ENCODE data around the gene PIGO.
A peak's percentile ranks its signal among the peaks of the same experiment; 100 is the strongest.

Gene PIGO

DNA sequence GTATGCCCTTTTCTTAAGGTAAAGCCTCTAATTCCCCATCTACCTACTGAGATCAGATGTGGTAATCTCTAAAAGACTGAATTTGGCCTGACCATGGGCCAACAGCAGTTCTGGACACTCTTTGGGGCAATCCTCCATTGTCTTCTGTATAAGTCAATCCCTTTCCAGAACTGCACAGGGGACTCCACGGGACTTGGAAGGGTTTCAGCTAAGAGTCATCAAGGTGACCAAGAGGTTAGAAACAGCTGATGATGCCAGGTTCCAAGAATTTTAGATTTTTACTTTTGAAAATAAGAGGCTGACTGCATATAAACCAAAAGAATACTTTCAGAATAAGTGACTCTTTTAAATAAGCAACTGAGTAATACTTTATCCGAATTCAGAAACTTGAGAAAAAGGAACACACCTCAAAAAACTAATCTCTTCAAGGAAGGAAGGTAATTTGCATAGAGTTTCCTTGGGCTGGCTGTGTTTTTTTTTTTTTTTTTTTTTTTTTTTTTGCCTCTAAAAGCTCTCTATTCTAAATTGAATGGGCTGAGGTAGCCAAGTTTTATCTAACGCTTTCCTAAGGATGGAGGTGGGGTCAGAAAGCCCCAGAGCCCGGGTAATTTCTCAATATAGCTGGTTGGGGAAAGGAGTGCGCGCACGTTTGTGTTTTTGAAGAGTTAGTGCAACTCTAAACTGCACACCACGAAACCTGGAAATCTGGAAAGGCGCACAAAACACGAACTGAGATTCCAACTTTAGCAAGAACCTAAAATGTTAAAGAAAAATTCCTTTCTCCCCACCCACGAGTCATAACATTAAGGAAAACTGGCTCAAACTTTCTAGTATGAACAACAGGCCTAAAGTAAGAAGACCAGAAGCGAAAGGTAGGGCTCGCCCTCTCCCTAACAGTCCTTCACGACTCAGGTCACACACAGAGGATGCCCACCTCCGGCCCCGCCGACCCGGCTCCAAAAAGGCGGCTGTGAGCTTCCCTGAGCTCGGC, 25.3 kb downstream of the PIGO start:
- no peak for DNase-seq

DNA sequence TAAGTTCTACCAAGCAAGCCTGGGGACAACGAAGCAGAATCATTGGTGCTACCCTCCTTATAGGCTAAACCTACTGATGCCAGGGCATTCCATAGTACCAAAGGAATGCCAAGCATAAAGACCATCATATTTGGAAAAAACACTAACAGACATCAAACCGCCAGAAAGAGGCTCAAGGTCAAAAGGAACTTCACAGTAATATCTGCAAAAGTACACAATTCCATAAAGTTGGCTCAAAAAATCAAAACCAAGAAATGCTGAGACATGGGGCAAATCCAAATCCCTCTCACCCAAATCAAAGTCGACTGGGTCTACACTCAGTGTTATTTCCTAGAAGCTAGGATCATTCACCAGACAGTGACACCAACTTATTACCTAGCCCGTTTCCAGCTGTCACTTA, 27.4 kb downstream of the PIGO start:
- no peak for DNase-seq

GRCh38 chr9:35067056-35067455, 29.3 kb downstream of the PIGO start:
- DNase-seq, result no peak

DNA sequence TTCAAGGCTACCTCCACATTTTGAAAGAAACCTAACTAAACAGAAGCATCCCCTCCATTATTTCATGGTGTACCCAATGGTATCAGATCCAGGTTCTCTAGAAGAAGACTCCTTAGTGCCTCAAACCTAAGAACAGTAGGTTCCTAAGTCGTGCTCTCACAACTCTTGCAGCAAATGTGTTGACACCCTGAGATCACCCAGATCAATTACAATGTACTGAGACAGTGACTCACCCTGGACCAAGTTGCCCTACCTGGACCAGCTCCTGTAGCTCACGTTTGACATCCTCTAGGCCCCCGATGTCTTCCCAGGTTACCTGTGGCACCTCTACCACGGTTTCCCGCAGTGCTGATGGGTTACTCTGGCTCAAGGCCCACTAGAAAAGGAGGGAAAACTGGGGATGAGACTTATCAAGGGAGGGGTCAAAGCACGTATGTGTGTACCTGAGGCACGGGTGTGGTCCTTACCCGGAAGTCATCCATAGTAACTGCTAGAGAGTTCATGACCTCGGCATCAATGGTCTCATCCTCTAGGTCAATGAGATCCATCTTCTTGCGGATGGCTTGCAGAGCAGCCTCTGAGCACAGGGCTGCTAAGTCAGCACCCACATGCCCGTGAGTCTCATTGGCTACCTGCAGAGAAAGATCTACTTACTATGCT, 35.7 kb downstream of the PIGO start:
- no peak for DNase-seq

GRCh38 chr9:35059438-35059837, 37.0 kb downstream of the PIGO start:
- DNase-seq, result no peak

- DNase-seq, result no peak
Measured at GRCh38 chr9:35057271-35057620, 39.1 kb downstream of the PIGO start.

DNA sequence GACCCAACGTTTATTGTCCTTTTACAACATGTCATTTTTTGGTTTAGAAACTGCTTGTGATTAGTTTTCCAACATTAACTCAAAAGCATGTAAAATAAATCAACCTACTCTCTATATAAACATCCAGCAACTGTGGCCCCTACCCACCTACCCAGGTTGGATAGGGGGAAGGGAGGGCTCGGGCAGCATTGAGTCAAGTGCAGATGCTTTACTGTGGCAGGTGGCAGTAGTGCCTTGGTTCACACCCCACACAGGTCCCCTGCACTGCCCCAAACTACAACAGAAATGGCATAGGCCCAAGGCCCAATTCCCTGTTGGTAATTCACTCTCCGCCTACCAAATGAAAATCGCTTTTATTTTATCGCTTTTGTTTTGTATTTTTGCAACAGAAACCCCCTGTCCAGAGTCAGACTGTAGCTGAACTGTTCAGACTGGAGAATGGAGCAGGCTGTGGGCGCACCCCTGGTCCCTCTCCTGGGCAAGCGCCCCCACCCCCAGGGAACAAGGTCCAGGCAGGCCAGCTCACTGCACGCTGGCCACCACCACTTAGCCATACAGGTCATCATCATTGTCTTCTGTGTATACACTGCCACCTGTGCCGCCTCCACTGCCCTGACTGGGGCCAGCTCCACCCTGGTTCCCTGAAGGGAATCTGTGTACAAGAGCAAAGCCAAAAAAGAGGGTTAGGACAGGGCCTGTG, 39.7 kb downstream of the PIGO start:
- DNase-seq, result no peak

DNA sequence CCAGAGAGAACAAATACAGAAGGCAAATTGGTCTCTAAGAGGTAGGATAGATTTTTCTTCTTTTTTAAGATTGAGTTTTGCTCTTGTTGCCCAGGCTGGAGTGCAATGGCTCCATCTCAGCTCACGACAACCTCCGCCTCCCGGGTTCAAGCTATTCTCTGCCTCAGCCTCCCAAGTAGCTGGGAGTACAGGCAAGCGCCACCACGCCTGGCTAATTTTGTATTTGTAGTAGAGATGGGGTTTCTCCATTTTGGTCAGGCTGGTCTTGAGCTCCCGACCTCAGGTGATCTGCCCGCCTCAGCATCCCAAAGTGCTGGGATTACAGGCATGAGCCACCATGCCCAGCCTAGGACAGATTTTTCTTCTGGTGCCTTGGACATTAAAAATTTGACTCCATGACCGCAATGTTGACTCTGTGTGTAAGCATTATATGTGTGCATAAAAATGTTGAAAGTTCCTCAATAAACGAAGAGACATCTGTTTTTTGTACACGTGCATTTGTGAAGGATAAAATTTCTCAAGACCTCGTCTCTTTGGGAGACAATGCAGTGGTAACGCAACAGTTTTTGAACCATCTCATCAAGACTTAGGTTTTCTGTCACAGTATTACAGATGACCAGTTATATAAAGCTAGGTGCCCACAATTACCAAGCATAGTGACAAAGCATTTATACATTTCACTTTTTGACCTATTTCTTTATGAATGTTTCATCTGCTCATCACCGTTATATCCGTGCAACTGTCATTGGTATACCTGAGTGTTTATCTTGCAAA, 41.3 kb downstream of the PIGO start:
- no peak for DNase-seq

DNA sequence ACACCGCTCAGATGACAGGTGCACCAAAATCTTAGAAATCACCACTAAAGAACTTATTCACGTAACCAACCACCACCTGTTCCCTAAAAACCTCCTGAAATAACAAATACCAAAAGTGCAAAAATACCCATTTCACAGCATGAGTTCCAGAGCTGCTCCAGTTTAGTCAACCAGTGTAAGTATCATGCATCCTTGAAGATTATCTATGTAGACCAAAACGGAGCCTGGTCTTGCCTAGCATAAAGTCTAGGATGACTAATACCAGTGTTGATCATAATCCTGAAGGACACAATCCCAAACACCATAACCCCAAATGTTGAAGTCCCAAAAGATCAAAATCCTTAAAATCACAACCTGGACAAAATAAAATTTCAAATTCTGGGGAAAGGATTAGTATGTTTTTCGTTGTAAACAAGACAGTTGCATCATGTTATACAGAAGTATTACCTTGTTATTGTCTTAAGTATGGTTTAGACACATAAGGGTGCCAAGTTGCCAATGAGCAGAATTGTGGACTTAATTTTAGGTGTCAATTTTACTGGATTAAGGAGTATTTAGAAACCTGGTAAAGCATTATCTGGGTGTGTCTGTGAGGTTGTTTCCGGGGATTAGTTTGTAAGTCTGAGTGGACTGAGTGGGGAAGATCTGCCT, 42.1 kb downstream of the PIGO start:
- DNase-seq, result no peak

GRCh38 chr9:35051069-35051967, 45.1 kb downstream of the PIGO start:
- DNase-seq, result peak; percentile 16

DNA sequence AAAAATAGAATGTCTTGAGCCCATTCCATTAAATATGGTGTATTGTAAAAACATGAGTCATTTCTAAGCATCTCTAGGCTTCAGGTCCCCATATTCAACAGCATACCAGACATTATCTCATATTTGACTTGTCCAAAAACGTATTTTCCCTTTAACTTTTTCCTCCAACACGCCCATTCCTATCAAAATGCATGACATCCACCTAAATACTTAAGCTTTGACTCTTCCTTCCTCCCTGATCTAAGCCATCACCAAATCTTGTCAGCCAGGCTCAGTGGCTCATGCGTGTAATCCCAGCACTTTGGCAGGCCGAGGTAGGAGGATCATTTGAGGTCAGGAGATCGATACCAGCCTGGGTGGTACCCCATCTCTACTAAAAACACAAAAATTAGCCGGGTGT, 47.9 kb downstream of the PIGO start:
- DNase-seq, result no peak

- DNase-seq, result no peak
Measured at GRCh38 chr9:35044071-35044470, 52.3 kb downstream of the PIGO start.

DNA sequence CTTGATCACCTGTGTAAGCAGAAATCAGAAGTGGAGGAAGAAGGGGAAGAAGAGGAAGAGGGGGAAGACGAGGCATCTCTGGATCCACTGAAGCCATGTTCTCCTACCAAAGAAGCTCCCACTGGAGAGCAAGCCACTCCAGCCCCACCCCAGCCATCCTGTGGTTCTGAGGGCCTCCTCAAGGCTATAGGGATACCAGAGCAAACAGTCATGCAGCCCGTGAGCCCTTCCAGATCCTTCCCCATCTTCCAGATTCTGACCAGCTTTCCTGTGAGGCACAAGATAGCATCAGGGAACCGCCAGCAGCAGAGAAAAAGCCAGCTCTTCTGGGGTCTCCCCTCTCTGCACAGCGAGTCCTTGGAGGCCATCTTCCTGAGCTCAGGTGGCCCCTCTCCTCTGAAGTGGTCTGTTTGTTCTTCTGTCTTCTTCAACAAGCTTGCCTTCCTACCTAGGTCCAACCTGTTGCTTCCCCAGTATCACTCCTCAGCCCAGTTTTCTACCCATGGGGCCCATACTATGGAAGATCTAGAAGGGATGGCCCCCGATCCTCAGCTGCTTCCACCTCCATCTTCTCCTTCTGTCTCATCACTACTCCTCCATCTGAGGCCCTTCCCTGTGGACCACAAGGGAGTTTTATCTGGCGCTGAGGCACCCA, 53.4 kb downstream of the PIGO start:
- DNase-seq, result no peak

DNA sequence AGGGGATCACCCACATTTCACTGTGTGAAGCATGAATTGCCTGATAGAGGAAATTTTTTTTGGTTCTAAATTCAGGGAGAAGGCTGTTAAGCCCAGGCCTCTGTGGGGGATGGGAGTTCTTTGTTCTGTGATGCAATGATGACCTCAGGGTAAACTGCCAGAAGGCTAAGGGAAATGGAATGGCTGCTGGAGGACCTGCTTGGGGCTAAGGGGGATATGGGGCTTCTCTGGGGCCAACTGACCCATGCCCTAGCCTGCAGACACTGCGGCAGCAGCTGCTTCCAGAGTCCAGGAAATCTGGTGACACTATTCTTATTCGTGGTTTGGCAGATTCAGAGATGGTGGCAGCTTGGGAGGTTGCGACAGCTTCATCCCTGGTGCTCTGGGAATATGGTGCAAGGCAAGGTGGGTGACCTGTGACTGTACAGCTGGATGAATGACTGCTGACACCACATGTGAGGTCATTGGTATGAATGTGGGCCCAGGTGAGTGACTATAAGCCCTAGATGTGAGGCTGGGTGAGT, 54.2 kb downstream of the PIGO start:
- no peak for DNase-seq
